DMS153 treated with DMSO at 0.1 percent for 48 hours (cell line): ENCODE measurements around the gene KCND3.

Source experiments
- DNase-seq: peaks from one replicate; lab custom pipeline; 2025; ENCODE audit not compliant: unreplicated experiment; lab: John Stamatoyannopoulos, UW

Gene KCND3

GRCh38 chr1:111884772-111885443 lies 104.6 kb downstream of the KCND3 start:
- DNase-seq, result no peak

GRCh38 chr1:111882986-111883560 lies 106.4 kb downstream of the KCND3 start:
- DNase-seq, result no peak

- DNase-seq, result no peak
Observed at GRCh38 chr1:111882559-111882958, 106.9 kb downstream of the KCND3 start.

GRCh38 chr1:111880881-111881837 lies 108.3 kb downstream of the KCND3 start:
- peak; percentile 18 for DNase-seq

- no peak for DNase-seq
Observed at GRCh38 chr1:111879081-111879480, 110.4 kb downstream of the KCND3 start.

- no peak for DNase-seq
Observed at GRCh38 chr1:111878649-111879048, 110.8 kb downstream of the KCND3 start.

GRCh38 chr1:111878091-111878490 lies 111.4 kb downstream of the KCND3 start:
- no peak for DNase-seq

GRCh38 chr1:111876631-111877030 lies 112.8 kb downstream of the KCND3 start:
- no peak for DNase-seq

- DNase-seq, result no peak
Observed at GRCh38 chr1:111875640-111876039, 113.8 kb downstream of the KCND3 start.

- no peak for DNase-seq
Observed at GRCh38 chr1:111873460-111874030, 115.9 kb downstream of the KCND3 start.

GRCh38 chr1:111870181-111870580 lies 119.3 kb downstream of the KCND3 start:
- DNase-seq, result no peak

GRCh38 chr1:111867868-111868440 lies 121.5 kb downstream of the KCND3 start:
- DNase-seq, result no peak

- no peak for DNase-seq
Observed at GRCh38 chr1:111864862-111865261, 124.6 kb downstream of the KCND3 start.

- DNase-seq, result no peak
Observed at GRCh38 chr1:111863401-111863800, 126.1 kb downstream of the KCND3 start.

- no peak for DNase-seq
Observed at GRCh38 chr1:111862599-111862998, 126.9 kb downstream of the KCND3 start.

GRCh38 chr1:111861523-111861922 lies 127.9 kb downstream of the KCND3 start:
- no peak for DNase-seq

GRCh38 chr1:111857194-111857651 lies 132.2 kb downstream of the KCND3 start:
- DNase-seq, result no peak

GRCh38 chr1:111856411-111857185 lies 132.9 kb downstream of the KCND3 start:
- DNase-seq, result peak; percentile 61

- no peak for DNase-seq
Observed at GRCh38 chr1:111855260-111855659, 134.2 kb downstream of the KCND3 start.

- DNase-seq, result no peak
Observed at GRCh38 chr1:111852261-111852721, 137.2 kb downstream of the KCND3 start.
